HG03135 (cell line): Measurements from ENCODE around the gene CSMD2.
"Not testable (repeated sequence)": the region's sequence is repeated elsewhere in the genome, so short reads cannot be mapped to it uniquely, and the experiment has no call there.

Source experiments
- ATAC-seq: cut with Tn5 transposase; IDR thresholded peaks from one replicate; pipeline ENCODE4 v1.9.1; 2021; ENCODE audit warnings: mild to moderate bottlenecking, moderate library complexity; ENCODE audit not compliant: unreplicated experiment

Gene CSMD2

GRCh38 chr1:34164771-34165391 lies at the start of gene CSMD2:
CSMD2 (minus strand) TSS chr1:34165230; CDS start chr1:34165097, 133 bp downstream.
- ATAC-seq: no peak

DNA sequence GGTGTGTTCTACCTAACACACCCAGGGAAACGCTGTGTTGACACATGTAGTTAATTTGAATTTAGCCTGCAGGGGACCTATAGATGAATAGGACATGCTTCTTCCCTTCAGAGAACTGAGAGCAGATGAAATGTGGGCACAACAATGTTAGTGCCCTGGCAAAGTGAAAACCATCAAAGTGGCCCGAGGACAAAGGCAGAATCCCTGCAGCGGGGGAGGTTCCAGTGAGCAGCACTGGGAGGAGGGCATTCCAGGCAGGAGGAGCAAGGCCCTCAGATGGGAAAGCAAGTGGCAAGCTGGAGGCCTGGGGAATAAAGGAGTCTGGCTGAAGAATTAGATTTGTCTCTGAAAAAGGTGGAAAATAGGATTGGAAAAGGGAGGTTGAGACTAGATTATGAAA lies 48.9 kb upstream of the CSMD2 start:
- ATAC-seq: no peak

GRCh38 chr1:34212673-34213072 lies 47.6 kb upstream of the CSMD2 start:
- no peak for ATAC-seq

GRCh38 chr1:34199927-34200326 lies 34.9 kb upstream of the CSMD2 start:
- ATAC-seq: no peak

GRCh38 chr1:34192621-34193020 lies 27.6 kb upstream of the CSMD2 start:
- ATAC-seq: no peak

- no peak for ATAC-seq
Measured at GRCh38 chr1:34190692-34191091, 25.7 kb upstream of the CSMD2 start.

- no peak for ATAC-seq
Measured at GRCh38 chr1:34188985-34189384, 24.0 kb upstream of the CSMD2 start.

DNA sequence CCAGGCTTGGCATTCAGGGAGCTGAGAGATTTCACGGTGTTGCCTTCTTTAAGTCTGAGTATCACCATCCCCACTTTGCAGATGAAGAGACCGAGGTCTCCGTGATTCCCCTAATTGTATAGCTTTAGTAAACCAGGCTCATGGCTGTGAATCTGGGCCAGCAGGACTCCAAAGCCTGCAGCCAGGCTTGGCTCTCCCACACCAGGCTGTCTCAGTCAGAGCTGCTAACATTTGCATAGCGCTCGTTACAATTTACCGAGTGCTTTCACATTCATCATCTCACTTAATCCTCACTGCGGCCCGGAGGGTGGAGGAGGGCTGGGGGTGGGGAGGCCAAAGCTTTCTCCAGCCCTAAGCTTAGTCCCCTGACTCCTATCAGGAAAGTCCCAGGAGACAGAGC lies 23.4 kb upstream of the CSMD2 start:
- ATAC-seq: no peak

- ATAC-seq: no peak
Measured at GRCh38 chr1:34186741-34187494, 21.9 kb upstream of the CSMD2 start.

- not testable (repeated sequence) for ATAC-seq
Measured at GRCh38 chr1:34183381-34183780, 18.4 kb upstream of the CSMD2 start.

DNA sequence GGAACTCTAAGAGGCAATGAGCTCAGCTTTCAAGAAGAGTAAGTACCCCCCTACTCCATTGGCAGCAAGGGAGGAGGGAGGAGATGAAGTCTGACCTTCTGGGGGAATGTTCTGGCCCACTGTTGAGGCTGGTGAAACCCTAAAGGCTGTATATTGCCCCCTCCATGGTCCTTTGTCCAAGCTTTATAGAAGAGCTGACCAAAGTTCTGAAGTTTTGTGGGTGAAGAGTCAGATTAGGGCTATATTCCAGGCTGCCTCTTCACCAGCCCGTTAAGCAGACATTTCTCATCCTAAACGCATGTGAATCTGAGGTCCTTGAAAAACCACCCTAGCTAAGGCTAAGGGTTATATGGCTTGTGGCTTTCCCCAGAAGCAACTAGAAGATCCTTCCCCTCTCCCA lies 13.0 kb upstream of the CSMD2 start:
- ATAC-seq: no peak

DNA sequence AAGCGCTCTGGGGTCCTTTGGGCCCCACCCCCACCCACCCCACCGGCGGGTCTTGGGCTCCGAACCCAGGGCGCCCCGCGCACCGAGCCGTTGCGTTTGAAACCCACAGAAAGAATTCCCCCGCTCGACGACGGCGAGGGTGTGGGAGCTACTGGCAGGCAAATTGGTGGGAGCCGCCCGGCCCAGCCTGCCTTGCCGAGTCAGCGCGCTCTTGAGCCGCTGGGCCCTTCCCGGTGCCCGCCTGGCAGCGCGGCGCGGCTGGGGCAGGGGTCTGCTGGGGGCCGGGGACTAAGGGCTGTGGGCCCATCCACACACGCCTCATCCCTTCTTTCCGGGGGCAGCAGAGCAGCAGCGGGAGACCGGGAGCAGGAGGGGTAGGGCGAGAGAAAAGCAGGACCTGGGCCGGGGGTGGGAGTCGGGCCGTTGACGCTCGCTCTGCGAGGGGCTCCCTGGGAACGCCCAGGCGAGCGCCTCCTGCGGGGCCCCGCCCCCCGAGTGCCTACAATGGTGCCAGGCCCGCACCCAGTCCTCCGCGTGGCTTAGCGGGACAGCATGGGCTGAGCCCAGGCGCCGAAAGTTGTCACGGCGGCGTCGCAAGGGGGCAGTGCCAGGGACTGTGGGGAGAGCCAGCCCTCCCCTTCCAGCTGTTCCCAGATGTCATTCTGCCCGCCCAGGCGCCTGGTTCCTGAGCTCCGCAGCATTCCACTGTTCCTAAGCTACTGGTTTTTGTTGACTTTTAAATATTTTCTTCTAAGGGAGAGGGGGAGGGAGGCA lies 12.0 kb upstream of the CSMD2 start, which contains the start of gene C1orf94:
TSS of gene C1orf94 (plus strand) at position 78 of the 774 bp plus-strand sequence. CDS start 883 bp downstream, outside the sequence.
- no peak for ATAC-seq

DNA sequence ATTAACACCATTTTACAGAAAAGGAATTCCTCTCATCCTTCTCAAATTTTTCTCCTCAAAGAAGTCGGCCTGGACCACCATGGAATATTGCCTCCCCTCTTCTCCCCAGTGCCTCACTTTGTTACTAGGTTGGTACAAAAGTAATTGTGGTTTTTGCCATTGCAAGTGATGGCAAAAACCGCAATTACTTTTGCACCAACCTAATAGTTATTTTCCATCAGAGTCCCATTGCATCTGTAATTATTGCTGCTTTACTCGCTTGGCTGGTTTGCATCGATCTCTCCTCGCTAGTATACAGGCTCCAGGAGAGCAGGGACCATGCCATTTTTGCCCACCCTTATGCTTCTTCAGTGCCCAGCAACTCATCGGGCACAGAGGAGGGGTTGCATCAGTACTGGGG lies 10.7 kb upstream of the CSMD2 start:
- ATAC-seq: no peak

DNA sequence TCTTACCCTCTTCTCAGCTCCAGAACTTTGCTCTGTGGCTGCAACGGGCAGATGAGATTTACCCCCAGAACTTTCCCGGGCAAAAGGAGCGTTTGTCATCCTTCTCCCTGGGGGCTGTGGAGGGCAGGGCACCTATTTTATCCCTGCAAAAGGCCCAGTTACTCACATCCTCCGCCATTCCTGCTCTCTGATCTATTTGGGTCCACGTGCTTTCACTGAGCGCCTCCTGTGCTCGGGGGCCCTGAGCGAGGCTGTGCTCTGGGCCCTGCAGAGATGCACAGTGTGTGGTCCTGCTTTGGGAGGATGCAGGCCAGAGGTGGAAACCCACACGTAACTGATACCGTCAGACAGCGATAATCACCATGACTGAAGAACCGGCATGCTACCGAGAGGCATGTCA lies 2.4 kb upstream of the CSMD2 start:
- no peak for ATAC-seq

- ATAC-seq: no peak
Measured at GRCh38 chr1:34166625-34167361, 1.8 kb upstream of the CSMD2 start.

- no peak for ATAC-seq
Measured at GRCh38 chr1:34166191-34166624, 1.2 kb upstream of the CSMD2 start.

DNA sequence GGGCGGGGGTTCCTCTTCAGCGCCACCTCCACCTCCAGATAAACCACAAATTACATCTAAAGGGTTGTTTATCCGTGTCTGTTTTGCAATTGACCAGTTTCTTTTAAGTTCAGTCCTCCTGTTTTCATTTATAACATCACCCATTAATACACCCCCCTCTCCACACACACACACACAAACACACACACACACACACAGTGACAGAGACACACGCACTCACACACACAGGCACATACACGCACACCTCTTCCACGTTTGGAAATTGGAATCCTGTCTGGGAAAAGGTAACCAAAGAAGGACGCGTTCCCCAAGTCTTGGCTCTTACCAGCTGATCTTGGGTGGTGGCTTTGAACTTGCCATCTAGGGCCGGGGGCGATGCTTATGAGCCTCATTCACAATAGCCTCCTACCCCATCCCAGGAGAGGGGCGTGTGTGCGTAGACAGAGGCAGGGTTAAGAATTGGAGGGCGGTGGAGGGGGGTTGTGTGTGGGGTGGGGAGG lies 442 bp upstream of the CSMD2 start:
- ATAC-seq: no peak

- ATAC-seq: no peak
Measured at GRCh38 chr1:34163792-34164731, 968 bp downstream of the CSMD2 start.

DNA sequence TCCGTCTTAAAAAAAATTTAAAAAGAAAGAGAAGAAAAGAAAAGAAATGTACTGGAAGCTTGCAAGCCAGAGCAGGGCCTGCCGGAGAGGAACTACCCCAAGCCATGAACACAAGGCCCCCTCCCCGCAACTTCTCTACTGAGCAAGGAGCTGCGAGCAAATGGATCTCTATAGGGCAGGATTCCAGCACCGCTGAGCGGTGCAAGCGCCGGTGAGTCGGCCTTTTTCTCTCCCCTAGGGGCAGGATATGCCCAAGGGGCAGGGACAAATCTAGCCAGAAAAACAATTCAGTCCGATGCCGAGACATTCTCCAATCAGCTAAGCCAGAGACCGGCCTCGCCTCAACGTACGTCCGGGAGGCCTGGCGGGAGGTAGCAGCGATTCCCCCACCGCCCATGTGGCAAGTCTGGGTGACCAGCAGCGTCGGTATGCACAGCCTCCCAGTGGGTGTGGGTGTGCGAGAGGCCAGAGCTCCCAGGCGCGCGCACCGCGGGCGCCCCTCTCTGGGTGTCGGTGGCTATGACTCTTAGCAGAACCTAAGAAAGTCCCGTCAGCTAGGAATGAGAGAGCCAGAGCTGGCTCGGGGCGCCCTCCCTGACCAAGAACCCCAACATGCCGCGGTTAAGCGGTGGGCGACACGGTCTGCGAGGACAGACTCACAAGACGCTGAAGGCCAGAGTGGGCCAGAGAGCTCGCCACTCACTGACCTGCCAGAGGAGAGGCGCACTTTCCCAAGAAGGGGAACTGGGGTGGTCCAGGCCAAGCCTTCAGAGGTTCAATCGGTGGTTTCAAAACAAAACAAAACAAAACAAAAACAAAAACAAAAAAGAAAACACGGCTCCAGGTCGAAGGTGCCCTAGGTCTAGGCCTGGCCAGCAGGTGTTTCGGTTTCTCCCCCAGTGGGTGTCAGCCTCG lies 1.9 kb downstream of the CSMD2 start:
- ATAC-seq: no peak
